ENCODE results near the gene CETN3. TPM values are rescaled to one million over a fixed set of nuclear protein-coding genes. Genes with fewer than 3 reads are reported as not detected.
A peak's percentile ranks its signal among the peaks of the same experiment; 100 is the strongest.

Gene CETN3
- total RNA-seq, 1 experiment from 2014 or later = 42.8 TPM

GRCh38 chr5:90440644-90441043 lies 31.1 kb upstream of the CETN3 start:
- ATAC-seq (no peak), DNase-seq (ENCODE audit: low read depth, low spot score) (no peak)
- no peak for TF ChIP-seq ZNF274 (IDR thresholded peaks at IDR 0.05; ENCODE audit: low read depth, low read length)
- TF ChIP-seq ELF1 (IDR thresholded peaks at IDR 0.05; ENCODE audit: borderline replicate concordance, low read depth) = no peak
- TF ChIP-seq ATF3 (IDR thresholded peaks at IDR 0.05) = no peak
- no peak for TF ChIP-seq ZFX (IDR thresholded peaks at IDR 0.05)
- TF ChIP-seq CEBPB (IDR thresholded peaks at IDR 0.05; ENCODE audit: low read depth) = no peak
- no peak for TF ChIP-seq POLR2AphosphoS5 (IDR thresholded peaks at IDR 0.05; ENCODE audit: low read depth, low read length)
- TF ChIP-seq SRF (IDR thresholded peaks at IDR 0.05; ENCODE audit: low read depth) = no peak
- no peak for TF ChIP-seq ZBTB33 (IDR thresholded peaks at IDR 0.05; ENCODE audit: extremely low read depth, insufficient replicate concordance, low read length)
- TF ChIP-seq SIN3A (IDR thresholded peaks at IDR 0.05; ENCODE audit: low read depth) = no peak
- no peak for TF ChIP-seq EGR1 (IDR thresholded peaks at IDR 0.05; ENCODE audit: low read depth)
- TF ChIP-seq POLR2A (IDR thresholded peaks at IDR 0.05; ENCODE audit: borderline replicate concordance, extremely low read depth, insufficient read depth, insufficient read length) = no peak
- TF ChIP-seq EZH2phosphoT487 (IDR thresholded peaks at IDR 0.05; ENCODE audit: borderline replicate concordance) = no peak
- no peak for TF ChIP-seq FOSL1 (IDR thresholded peaks at IDR 0.05; ENCODE audit: low read depth)
- no peak for TF ChIP-seq SP1 (IDR thresholded peaks at IDR 0.05; ENCODE audit: low read depth)
- no peak for TF ChIP-seq REST (IDR thresholded peaks at IDR 0.05; ENCODE audit: low read depth)
- TF ChIP-seq TCF7L2 (IDR thresholded peaks at IDR 0.05; ENCODE audit: borderline replicate concordance, extremely low read depth, insufficient read depth, insufficient read length) = no peak
- TF ChIP-seq JUND (IDR thresholded peaks at IDR 0.05) = no peak
- TF ChIP-seq YY1 (IDR thresholded peaks at IDR 0.05; ENCODE audit: extremely low read depth, insufficient replicate concordance, low read depth, low read length) = no peak
- no peak for TF ChIP-seq CTCF (IDR thresholded peaks at IDR 0.05 in 2 of 3, conservative IDR thresholded peaks at IDR 0.05 in 1 of 3; ENCODE audit: borderline replicate concordance in 1 of 3, insufficient read depth in 1 of 3, low read depth in 2 of 3, low read length in 2 of 3)
- Histone ChIP-seq H3K36me3 (ENCODE audit: control insufficient read depth in 1 of 2, insufficient read depth in 2 of 2, low read length in 2 of 2) (no peaks in the 10 kb centered on the region), H3K4me1 (ENCODE audit: control insufficient read depth in 1 of 2, insufficient read depth in 2 of 2, low read length in 2 of 2) (no peaks in the 10 kb centered on the region; a peak in 1 of 4 replicates), H3K27me3 (ENCODE audit: insufficient read depth, low read length) (no peaks in the 10 kb centered on the region), H3K9me2 (ENCODE audit: insufficient read depth) (no peaks in the 10 kb centered on the region), H3K27ac (ENCODE audit: low read depth, low read length) (no peak overlapping the region), H2AFZ (ENCODE audit: low read depth, low read length, poor library complexity, severe bottlenecking) (peak overlapping the region; percentile 66), H4K20me1 (ENCODE audit: insufficient read depth) (no peaks in the 10 kb centered on the region), H3K4me3 (replicated peaks in 1 of 2; ENCODE audit: low read depth in 1 of 2, low read length in 2 of 2) (no peak overlapping the region), H3K4me2 (ENCODE audit: low read length) (0 out of 2 replicates have a peak overlapping the region, but pooled peaks have one; percentile 58), H3K79me2 (ENCODE audit: insufficient read depth, low read length) (no peaks in the 10 kb centered on the region), H3K9me3 (ENCODE audit: control insufficient read depth in 1 of 2, insufficient read depth in 1 of 2, low read depth in 1 of 2, low read length in 2 of 2) (no peaks in the 10 kb centered on the region), H3K9ac (ENCODE audit: low read length) (no peak overlapping the region)
- RAD21 ChIA-PET (ENCODE audit: low non-redundant PET in 1 of 2, low total read pairs in 2 of 2, uncharacterized antibody in 2 of 2, unreplicated experiment in 2 of 2) = no interaction called here
- CTCF ChIA-PET = interaction anchor here (1.4 to 4.1 kb wide), 3 partner anchors 21 to 342 kb away, joined by 4 to 27 read pairs (median 21); no protein-coding TSS in a partner anchor
- POLR2A ChIA-PET = interaction anchor here (1.5 kb wide), 1 partner anchor 31 kb away, joined by 3 read pairs; the partner anchor contains the start of gene CETN3
- BruUV-seq (replicated peaks) = no TSS peak
- intact Hi-C loops (cut with micrococcal nuclease) = no loop called here
